HepG2 (cell line): ENCODE results near the gene RAET1L.

Experiments
- ARHGAP35 ChIP-seq: sonication (generic); formaldehyde crosslinking; IDR thresholded peaks from 2 replicates; pipeline ENCODE4 v1.9.0; 2022; ENCODE audit warnings: mild to moderate bottlenecking, inconsistent platforms, moderate library complexity, missing genetic modification reagents, borderline replicate concordance
- CBFB ChIP-seq: sonication (generic); formaldehyde crosslinking; IDR thresholded peaks from 2 replicates; pipeline ENCODE4 v1.4.0; 2020; ENCODE audit warnings: missing genetic modification reagents
- EZH2 ChIP-seq: conservative IDR thresholded peaks from 2 replicates; pipeline ENCODE4 v1.6.1; 2012; ENCODE audit warnings: mild to moderate bottlenecking, low read depth, low read length, moderate library complexity
- KDM1A ChIP-seq: IDR thresholded peaks from 2 replicates; pipeline ENCODE4 v1.6.1; 2016; ENCODE audit warnings: missing compliant biosample characterization
- KLF13 ChIP-seq: sonication (generic); formaldehyde crosslinking; IDR thresholded peaks from 2 replicates; pipeline ENCODE4 v1.4.0; 2020; ENCODE audit warnings: mild to moderate bottlenecking, missing genetic modification reagents
- POLR2A ChIP-seq, 2 experiments: IDR thresholded peaks; 2 replicates each; pipeline ENCODE4 v1.6.1; 2011; ENCODE audit warnings: low read depth in 2 of 2, low read length in 2 of 2, mild to moderate bottlenecking in 1 of 2, moderate library complexity in 1 of 2; ENCODE audit not compliant: insufficient read depth in 1 of 2
- RNF2 ChIP-seq: fragments of 450-650 bp; conservative IDR thresholded peaks from 2 replicates; pipeline ENCODE4 v1.6.1; 2016; ENCODE audit warnings: low read depth
- ZC3H13 ChIP-seq: sonication (generic); formaldehyde crosslinking; IDR thresholded peaks from 2 replicates; pipeline ENCODE4 v1.8.1; 2023; ENCODE audit warnings: mild to moderate bottlenecking, missing genetic modification reagents, moderate library complexity
- ZIK1 ChIP-seq: sonication (generic); formaldehyde crosslinking; IDR thresholded peaks from 2 replicates; pipeline ENCODE4 v1.5.0; 2020; ENCODE audit warnings: mild to moderate bottlenecking, low read depth, missing genetic modification reagents, borderline replicate concordance
- ZNF136 ChIP-seq: sonication (generic); formaldehyde crosslinking; IDR thresholded peaks from 2 replicates; pipeline ENCODE4 v1.8.1; 2022; ENCODE audit warnings: low read depth, mild to moderate bottlenecking, moderate library complexity, missing genetic modification reagents
- ZNF207 ChIP-seq: fragments of 450-650 bp; IDR thresholded peaks from 2 replicates; pipeline ENCODE4 v1.6.1; 2016; ENCODE audit warnings: antibody characterized with exemption, borderline replicate concordance
- TF ChIP-seq, protein P1 (sequence below): IDR thresholded peaks from 2 replicates; pipeline ENCODE4 v1.6.1; 2018; ENCODE audit warnings: missing genetic modification reagents
- TF ChIP-seq, protein P2 (sequence below): sonication (generic); formaldehyde crosslinking; IDR thresholded peaks from 2 replicates; pipeline ENCODE4 v1.5.0; 2020; ENCODE audit warnings: mild to moderate bottlenecking, missing genetic modification reagents, moderate library complexity

DNA sequence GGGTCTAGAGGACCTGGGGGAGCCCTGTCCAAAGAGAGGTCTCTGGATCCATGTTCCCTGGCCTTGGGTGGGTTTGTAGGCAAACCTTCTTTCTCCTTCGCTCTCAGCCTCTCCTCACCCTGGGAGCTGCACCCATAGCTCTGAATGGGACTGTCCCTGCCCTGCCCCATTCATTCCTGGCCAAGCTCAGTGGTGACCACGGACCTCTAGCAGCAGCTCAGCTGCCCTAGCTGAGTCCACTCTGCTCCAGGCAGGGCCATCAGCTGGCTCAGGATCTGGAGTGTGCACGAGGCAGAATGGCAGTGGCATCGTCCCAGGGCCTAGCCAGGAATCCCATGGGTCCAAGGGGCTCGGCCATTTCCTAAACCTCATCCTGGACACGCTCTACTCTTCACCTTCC lies 38.3 kb upstream of the RAET1L start:
- TF ChIP-seq KLF13 (CRISPR knock-in tag) = no peak
- no peak for TF ChIP-seq KDM1A (CRISPR knock-in tag)
- no peak for TF ChIP-seq EZH2
- TF ChIP-seq, protein P1, sequence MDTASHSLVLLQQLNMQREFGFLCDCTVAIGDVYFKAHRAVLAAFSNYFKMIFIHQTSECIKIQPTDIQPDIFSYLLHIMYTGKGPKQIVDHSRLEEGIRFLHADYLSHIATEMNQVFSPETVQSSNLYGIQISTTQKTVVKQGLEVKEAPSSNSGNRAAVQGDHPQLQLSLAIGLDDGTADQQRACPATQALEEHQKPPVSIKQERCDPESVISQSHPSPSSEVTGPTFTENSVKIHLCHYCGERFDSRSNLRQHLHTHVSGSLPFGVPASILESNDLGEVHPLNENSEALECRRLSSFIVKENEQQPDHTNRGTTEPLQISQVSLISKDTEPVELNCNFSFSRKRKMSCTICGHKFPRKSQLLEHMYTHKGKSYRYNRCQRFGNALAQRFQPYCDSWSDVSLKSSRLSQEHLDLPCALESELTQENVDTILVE (CRISPR knock-in tag) = no peak
- TF ChIP-seq ZNF207 = no peak
- TF ChIP-seq ZIK1 = no peak
- no peak for TF ChIP-seq CBFB (CRISPR knock-in tag)
- no peak for TF ChIP-seq ARHGAP35 (CRISPR knock-in tag)
- TF ChIP-seq ZC3H13 (CRISPR knock-in tag) = no peak
- TF ChIP-seq, protein P2, sequence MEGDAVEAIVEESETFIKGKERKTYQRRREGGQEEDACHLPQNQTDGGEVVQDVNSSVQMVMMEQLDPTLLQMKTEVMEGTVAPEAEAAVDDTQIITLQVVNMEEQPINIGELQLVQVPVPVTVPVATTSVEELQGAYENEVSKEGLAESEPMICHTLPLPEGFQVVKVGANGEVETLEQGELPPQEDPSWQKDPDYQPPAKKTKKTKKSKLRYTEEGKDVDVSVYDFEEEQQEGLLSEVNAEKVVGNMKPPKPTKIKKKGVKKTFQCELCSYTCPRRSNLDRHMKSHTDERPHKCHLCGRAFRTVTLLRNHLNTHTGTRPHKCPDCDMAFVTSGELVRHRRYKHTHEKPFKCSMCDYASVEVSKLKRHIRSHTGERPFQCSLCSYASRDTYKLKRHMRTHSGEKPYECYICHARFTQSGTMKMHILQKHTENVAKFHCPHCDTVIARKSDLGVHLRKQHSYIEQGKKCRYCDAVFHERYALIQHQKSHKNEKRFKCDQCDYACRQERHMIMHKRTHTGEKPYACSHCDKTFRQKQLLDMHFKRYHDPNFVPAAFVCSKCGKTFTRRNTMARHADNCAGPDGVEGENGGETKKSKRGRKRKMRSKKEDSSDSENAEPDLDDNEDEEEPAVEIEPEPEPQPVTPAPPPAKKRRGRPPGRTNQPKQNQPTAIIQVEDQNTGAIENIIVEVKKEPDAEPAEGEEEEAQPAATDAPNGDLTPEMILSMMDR (CRISPR knock-in tag) = no peak
- TF ChIP-seq ZNF136 = no peak
- no peak for TF ChIP-seq RNF2
- TF ChIP-seq POLR2A (IDR thresholded peaks at IDR 0.05; ENCODE audit: insufficient read depth in 1 of 2, low read depth in 2 of 2, low read length in 2 of 2) = no peak
